ENCODE data around the gene MACROD2.
"Not testable (repeated sequence)": the region's sequence is repeated elsewhere in the genome, so short reads cannot be mapped to it uniquely, and the experiment has no call there.

MACROD2 gene

GRCh38 chr20:15012566-15012965, 1017.2 kb downstream of the MACROD2 start:
- no peak overlapping the region for H3K9ac ChIP-seq (ENCODE audit: low read length)
- no peaks in the 10 kb centered on the region for H3K27me3 ChIP-seq (ENCODE audit: low read length)
- no peaks in the 10 kb centered on the region for H3K9me3 ChIP-seq (ENCODE audit: insufficient read depth, low read length)
- H3K79me2 ChIP-seq (ENCODE audit: insufficient read depth, low read length) = no peaks in the 10 kb centered on the region
- TF ChIP-seq EZH2phosphoT487 (conservative IDR thresholded peaks at IDR 0.05; ENCODE audit: low read length) = no peak
- TF ChIP-seq, protein P1, sequence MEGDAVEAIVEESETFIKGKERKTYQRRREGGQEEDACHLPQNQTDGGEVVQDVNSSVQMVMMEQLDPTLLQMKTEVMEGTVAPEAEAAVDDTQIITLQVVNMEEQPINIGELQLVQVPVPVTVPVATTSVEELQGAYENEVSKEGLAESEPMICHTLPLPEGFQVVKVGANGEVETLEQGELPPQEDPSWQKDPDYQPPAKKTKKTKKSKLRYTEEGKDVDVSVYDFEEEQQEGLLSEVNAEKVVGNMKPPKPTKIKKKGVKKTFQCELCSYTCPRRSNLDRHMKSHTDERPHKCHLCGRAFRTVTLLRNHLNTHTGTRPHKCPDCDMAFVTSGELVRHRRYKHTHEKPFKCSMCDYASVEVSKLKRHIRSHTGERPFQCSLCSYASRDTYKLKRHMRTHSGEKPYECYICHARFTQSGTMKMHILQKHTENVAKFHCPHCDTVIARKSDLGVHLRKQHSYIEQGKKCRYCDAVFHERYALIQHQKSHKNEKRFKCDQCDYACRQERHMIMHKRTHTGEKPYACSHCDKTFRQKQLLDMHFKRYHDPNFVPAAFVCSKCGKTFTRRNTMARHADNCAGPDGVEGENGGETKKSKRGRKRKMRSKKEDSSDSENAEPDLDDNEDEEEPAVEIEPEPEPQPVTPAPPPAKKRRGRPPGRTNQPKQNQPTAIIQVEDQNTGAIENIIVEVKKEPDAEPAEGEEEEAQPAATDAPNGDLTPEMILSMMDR (IDR thresholded peaks at IDR 0.05; ENCODE audit: insufficient read depth, low read length, poor library complexity, severe bottlenecking) = no peak
- no peaks in the 10 kb centered on the region for H3K36me3 ChIP-seq (ENCODE audit: low read length)
- no peak overlapping the region for H3K27ac ChIP-seq (ENCODE audit: low read depth, low read length)
- H2AFZ ChIP-seq (ENCODE audit: low read depth, low read length, severe bottlenecking) = no peak overlapping the region
- H3K9me2 ChIP-seq (replicated peaks; ENCODE audit: insufficient read depth, low read length) = no peaks in the 10 kb centered on the region
- H4K20me1 ChIP-seq (ENCODE audit: low read depth, low read length) = no peaks in the 10 kb centered on the region
- no peak overlapping the region for H3K4me3 ChIP-seq (ENCODE audit: insufficient read depth, low read length, poor library complexity, severe bottlenecking)
- H3K4me2 ChIP-seq (ENCODE audit: low read depth, low read length, poor library complexity, severe bottlenecking) = no peak overlapping the region
- no peaks in the 10 kb centered on the region for H3F3A ChIP-seq (ENCODE audit: insufficient read depth)

DNA sequence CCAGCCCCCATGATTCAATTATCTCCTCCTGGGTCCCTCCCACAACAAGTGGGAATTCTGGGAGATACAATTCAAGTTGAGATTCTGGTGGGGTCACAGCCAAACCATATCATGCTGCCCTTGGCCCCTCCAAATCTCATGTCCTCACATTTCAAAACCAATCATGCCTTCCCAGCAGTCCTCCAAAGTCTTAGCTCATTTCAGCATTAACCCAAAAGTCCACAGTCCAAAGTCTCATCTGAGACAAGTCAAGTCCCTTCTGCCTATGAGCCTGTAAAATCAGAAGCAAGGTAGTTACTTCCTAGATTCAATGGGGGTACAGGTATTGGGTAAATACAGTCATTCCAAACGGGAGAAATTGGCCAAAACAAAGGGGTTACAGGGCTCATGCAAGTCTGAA, 1021.6 kb downstream of the MACROD2 start:
- H3K9me2 ChIP-seq (replicated peaks; ENCODE audit: insufficient read depth, low read length); H3K27ac ChIP-seq (ENCODE audit: low read depth, low read length); H4K20me1 ChIP-seq (ENCODE audit: low read depth, low read length); H3K27me3 ChIP-seq (ENCODE audit: low read length); H3K4me2 ChIP-seq (ENCODE audit: low read depth, low read length, poor library complexity, severe bottlenecking); H3K4me3 ChIP-seq (ENCODE audit: insufficient read depth, low read length, poor library complexity, severe bottlenecking); H3K9ac ChIP-seq (ENCODE audit: low read length); H3K36me3 ChIP-seq (ENCODE audit: low read length); H3K79me2 ChIP-seq (ENCODE audit: insufficient read depth, low read length); H2AFZ ChIP-seq (ENCODE audit: low read depth, low read length, severe bottlenecking); H3F3A ChIP-seq (ENCODE audit: insufficient read depth); H3K9me3 ChIP-seq (ENCODE audit: insufficient read depth, low read length): not testable (repeated sequence)

DNA sequence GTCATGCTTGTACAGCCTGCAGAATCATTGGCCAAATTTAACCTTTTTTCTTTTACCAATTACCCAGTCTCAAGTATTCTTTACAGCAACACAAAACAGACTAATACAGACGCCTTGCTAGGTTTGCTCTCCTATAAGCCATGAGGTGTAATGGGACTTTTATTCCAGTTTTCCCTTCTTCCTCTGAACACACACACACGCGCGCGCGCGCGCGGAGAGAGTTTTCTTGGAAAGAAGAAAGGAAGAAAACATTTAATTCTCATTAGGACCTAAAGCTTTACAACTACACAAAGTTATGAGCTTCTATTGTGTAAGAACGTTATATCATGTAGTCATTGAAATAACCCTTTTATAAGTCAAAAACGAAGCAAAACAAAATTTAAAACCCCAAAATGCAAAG, 1023.6 kb downstream of the MACROD2 start:
- H3K27me3 ChIP-seq (ENCODE audit: low read length) = no peaks in the 10 kb centered on the region
- no peaks in the 10 kb centered on the region for H3K9me3 ChIP-seq (ENCODE audit: insufficient read depth, low read length)
- no peaks in the 10 kb centered on the region for H4K20me1 ChIP-seq (ENCODE audit: low read depth, low read length)
- no peak overlapping the region for H3K4me2 ChIP-seq (ENCODE audit: low read depth, low read length, poor library complexity, severe bottlenecking)
- H3K9ac ChIP-seq (ENCODE audit: low read length) = no peak overlapping the region
- no peaks in the 10 kb centered on the region for H3K79me2 ChIP-seq (ENCODE audit: insufficient read depth, low read length)
- H3F3A ChIP-seq (ENCODE audit: insufficient read depth) = no peaks in the 10 kb centered on the region
- no peaks in the 10 kb centered on the region for H3K36me3 ChIP-seq (ENCODE audit: low read length)
- no peak overlapping the region for H2AFZ ChIP-seq (ENCODE audit: low read depth, low read length, severe bottlenecking)
- H3K4me3 ChIP-seq (ENCODE audit: insufficient read depth, low read length, poor library complexity, severe bottlenecking) = no peak overlapping the region
- H3K9me2 ChIP-seq (replicated peaks; ENCODE audit: insufficient read depth, low read length) = no peaks in the 10 kb centered on the region
- TF ChIP-seq, protein P1 (IDR thresholded peaks at IDR 0.05; ENCODE audit: insufficient read depth, low read length, poor library complexity, severe bottlenecking) = no peak
- no peak for TF ChIP-seq EZH2phosphoT487 (conservative IDR thresholded peaks at IDR 0.05; ENCODE audit: low read length)
- H3K27ac ChIP-seq (ENCODE audit: low read depth, low read length) = no peak overlapping the region

DNA sequence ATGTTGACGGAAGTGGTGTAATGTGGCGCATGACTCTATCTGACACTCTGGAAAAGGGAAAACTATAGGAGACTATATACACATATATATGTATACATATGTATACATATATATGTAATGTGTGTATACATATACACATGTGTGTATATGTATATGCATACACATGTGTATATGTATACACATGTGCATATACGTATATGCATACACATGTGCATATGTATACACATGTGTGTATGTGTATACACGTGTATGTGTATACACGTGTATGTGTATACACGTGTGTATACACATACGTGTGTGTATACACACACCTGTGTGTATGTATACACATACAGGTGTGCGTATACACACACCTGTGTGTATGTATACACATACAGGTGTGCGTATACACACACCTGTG, 1025.5 kb downstream of the MACROD2 start:
- no peaks in the 10 kb centered on the region for H3F3A ChIP-seq (ENCODE audit: insufficient read depth)
- no peaks in the 10 kb centered on the region for H3K79me2 ChIP-seq (ENCODE audit: insufficient read depth, low read length)
- H3K4me2 ChIP-seq (ENCODE audit: low read depth, low read length, poor library complexity, severe bottlenecking) = no peak overlapping the region
- H3K9me2 ChIP-seq (replicated peaks; ENCODE audit: insufficient read depth, low read length) = no peaks in the 10 kb centered on the region
- H3K27ac ChIP-seq (ENCODE audit: low read depth, low read length) = no peak overlapping the region
- H3K9ac ChIP-seq (ENCODE audit: low read length) = no peak overlapping the region
- TF ChIP-seq, protein P1 (IDR thresholded peaks at IDR 0.05; ENCODE audit: insufficient read depth, low read length, poor library complexity, severe bottlenecking) = no peak
- no peak for TF ChIP-seq EZH2phosphoT487 (conservative IDR thresholded peaks at IDR 0.05; ENCODE audit: low read length)
- no peaks in the 10 kb centered on the region for H3K9me3 ChIP-seq (ENCODE audit: insufficient read depth, low read length)
- H3K4me3 ChIP-seq (ENCODE audit: insufficient read depth, low read length, poor library complexity, severe bottlenecking) = no peak overlapping the region
- H4K20me1 ChIP-seq (ENCODE audit: low read depth, low read length) = no peaks in the 10 kb centered on the region
- no peak overlapping the region for H2AFZ ChIP-seq (ENCODE audit: low read depth, low read length, severe bottlenecking)
- no peaks in the 10 kb centered on the region for H3K27me3 ChIP-seq (ENCODE audit: low read length)
- H3K36me3 ChIP-seq (ENCODE audit: low read length) = no peaks in the 10 kb centered on the region
